Measurements from ENCODE around the gene SLC22A31.

SLC22A31 gene

GRCh38 chr16:89193576-89194293 is 6.6 kb downstream of the SLC22A31 start:
- ATAC-seq: no peak
- no peak for TF ChIP-seq BACH2 (CRISPR knock-in tag; IDR thresholded peaks at IDR 0.05; ENCODE audit: borderline replicate concordance)
- no peak for TF ChIP-seq GLIS3 (CRISPR knock-in tag; IDR thresholded peaks at IDR 0.05)
- TF ChIP-seq TSHZ2 (CRISPR knock-in tag; IDR thresholded peaks at IDR 0.05): no peak
- no peak for TF ChIP-seq POU6F1 (CRISPR knock-in tag; IDR thresholded peaks at IDR 0.05; ENCODE audit: borderline replicate concordance, low read depth)
- no peak for TF ChIP-seq ZNF565 (CRISPR knock-in tag; conservative IDR thresholded peaks at IDR 0.05; ENCODE audit: low read depth)
- TF ChIP-seq ZNF8 (CRISPR knock-in tag; IDR thresholded peaks at IDR 0.05): no peak

- TF ChIP-seq SNAI2 (CRISPR knock-in tag; IDR thresholded peaks at IDR 0.05) (no peak), ZC3H10 (CRISPR knock-in tag; IDR thresholded peaks at IDR 0.05) (no peak), CSRNP3 (CRISPR knock-in tag; IDR thresholded peaks at IDR 0.05) (no peak), BACH2 (CRISPR knock-in tag; IDR thresholded peaks at IDR 0.05; ENCODE audit: borderline replicate concordance) (no peak), ARNTL (CRISPR knock-in tag; IDR thresholded peaks at IDR 0.05; ENCODE audit: borderline replicate concordance, low read depth) (no peak), ZFP3 (CRISPR knock-in tag; IDR thresholded peaks at IDR 0.05) (no peak), PPARA (CRISPR knock-in tag; IDR thresholded peaks at IDR 0.05; ENCODE audit: borderline replicate concordance) (no peak), ZNF8 (CRISPR knock-in tag; IDR thresholded peaks at IDR 0.05) (no peak), POU6F1 (CRISPR knock-in tag; IDR thresholded peaks at IDR 0.05; ENCODE audit: borderline replicate concordance, low read depth) (no peak), ZNF70 (CRISPR knock-in tag; IDR thresholded peaks at IDR 0.05) (no peak)
- peak; percentile 9; the same call in 2 of the 3 replicates for ATAC-seq
These were observed 7.3 kb downstream of the SLC22A31 start for GRCh38 chr16:89192956-89193575.

GRCh38 chr16:89192186-89192955 is 8.0 kb downstream of the SLC22A31 start:
- ATAC-seq: peak; percentile 45

GRCh38 chr16:89191901-89192185 is 8.5 kb downstream of the SLC22A31 start:
- no peak for ATAC-seq

More at GRCh38 chr16:89191901-89192185, 8.5 kb downstream of the SLC22A31 start:
- no peak for TF ChIP-seq PATZ1 (CRISPR knock-in tag; IDR thresholded peaks at IDR 0.05; ENCODE audit: borderline replicate concordance)
